HEK293 (cell line): ENCODE results near the gene DEFB132.
A peak's percentile ranks its signal among the peaks of the same experiment; 100 is the strongest.

Experiments
- EGR2 ChIP-seq: fragments of 450-650 bp; formaldehyde crosslinking; IDR thresholded peaks from 2 replicates; pipeline ENCODE4 v1.5.1; 2016; ENCODE audit warnings: low read depth, missing biosample characterization, missing genetic modification characterization
- KLF10 ChIP-seq: fragments of 450-650 bp; IDR thresholded peaks from 2 replicates; pipeline ENCODE4 v1.5.1; 2018; ENCODE audit warnings: missing biosample characterization, mild to moderate bottlenecking, missing genetic modification characterization
- KLF16 ChIP-seq: fragments of 450-650 bp; formaldehyde crosslinking; IDR thresholded peaks from 2 replicates; pipeline ENCODE4 v1.5.1; 2017; ENCODE audit warnings: missing biosample characterization, missing genetic modification characterization
- MEIS1 ChIP-seq: sonication (generic); formaldehyde crosslinking; IDR thresholded peaks from 2 replicates; pipeline ENCODE4 v1.8.1; 2022; ENCODE audit warnings: missing genetic modification reagents, mild to moderate bottlenecking, borderline replicate concordance
- MZF1 ChIP-seq: fragments of 450-650 bp; formaldehyde crosslinking; IDR thresholded peaks from 2 replicates; pipeline ENCODE4 v1.5.1; 2017; ENCODE audit warnings: missing biosample characterization, missing genetic modification characterization, borderline replicate concordance
- REPIN1 ChIP-seq: fragments of 450-650 bp; formaldehyde crosslinking; IDR thresholded peaks from 2 replicates; pipeline ENCODE4 v1.5.1; 2017; ENCODE audit warnings: missing biosample characterization, missing genetic modification characterization, low read depth
- SCRT2 ChIP-seq: fragments of 450-650 bp; formaldehyde crosslinking; IDR thresholded peaks from 2 replicates; pipeline ENCODE4 v1.5.1; 2016; ENCODE audit warnings: missing biosample characterization, missing genetic modification characterization
- YY2 ChIP-seq: fragments of 450-650 bp; formaldehyde crosslinking; IDR thresholded peaks from 2 replicates; pipeline ENCODE4 v1.5.1; 2016; ENCODE audit warnings: missing biosample characterization, missing genetic modification characterization
- ZBTB21 ChIP-seq: fragments of 450-650 bp; formaldehyde crosslinking; IDR thresholded peaks from 2 replicates; pipeline ENCODE4 v1.5.1; 2017; ENCODE audit warnings: missing biosample characterization, missing genetic modification characterization
- ZBTB8A ChIP-seq: fragments of 450-650 bp; formaldehyde crosslinking; IDR thresholded peaks from 2 replicates; pipeline ENCODE4 v1.5.1; 2016; ENCODE audit warnings: missing biosample characterization, missing genetic modification characterization
- ZFP3 ChIP-seq: fragments of 450-650 bp; formaldehyde crosslinking; IDR thresholded peaks from 2 replicates; pipeline ENCODE4 v1.5.1; 2016; ENCODE audit warnings: low read depth, missing biosample characterization, missing genetic modification characterization
- ZFP69B ChIP-seq: fragments of 450-650 bp; formaldehyde crosslinking; IDR thresholded peaks from 2 replicates; pipeline ENCODE4 v1.5.1; 2016; ENCODE audit warnings: missing biosample characterization, missing genetic modification characterization
- ZNF121 ChIP-seq: fragments of 450-650 bp; formaldehyde crosslinking; IDR thresholded peaks from 2 replicates; pipeline ENCODE4 v1.5.1; 2016; ENCODE audit warnings: missing biosample characterization, missing genetic modification characterization
- ZNF140 ChIP-seq: fragments of 450-650 bp; formaldehyde crosslinking; IDR thresholded peaks from 2 replicates; pipeline ENCODE4 v1.5.1; 2016; ENCODE audit warnings: missing biosample characterization, missing genetic modification characterization
- ZNF174 ChIP-seq: fragments of 450-650 bp; formaldehyde crosslinking; IDR thresholded peaks from 2 replicates; pipeline ENCODE4 v1.5.0; 2017; ENCODE audit warnings: missing biosample characterization, mild to moderate bottlenecking, missing genetic modification characterization
- ZNF221 ChIP-seq: fragments of 450-650 bp; formaldehyde crosslinking; IDR thresholded peaks from 2 replicates; pipeline ENCODE4 v1.5.1; 2017; ENCODE audit warnings: missing biosample characterization, missing genetic modification characterization, borderline replicate concordance
- ZNF248 ChIP-seq: fragments of 450-650 bp; formaldehyde crosslinking; IDR thresholded peaks from 2 replicates; pipeline ENCODE4 v1.5.1; 2017; ENCODE audit warnings: missing biosample characterization, missing genetic modification characterization
- ZNF350 ChIP-seq: fragments of 450-650 bp; formaldehyde crosslinking; IDR thresholded peaks from 2 replicates; pipeline ENCODE4 v1.5.0; 2017; ENCODE audit warnings: missing biosample characterization, mild to moderate bottlenecking, missing genetic modification characterization
- ZNF354C ChIP-seq: fragments of 450-650 bp; formaldehyde crosslinking; IDR thresholded peaks from 2 replicates; pipeline ENCODE4 v1.5.1; 2016; ENCODE audit warnings: missing biosample characterization, missing genetic modification characterization, low read depth, borderline replicate concordance
- ZNF394 ChIP-seq: fragments of 450-650 bp; formaldehyde crosslinking; IDR thresholded peaks from 2 replicates; pipeline ENCODE4 v1.5.1; 2016; ENCODE audit warnings: missing biosample characterization, missing genetic modification characterization, mild to moderate bottlenecking, moderate library complexity, borderline replicate concordance
- ZNF423 ChIP-seq: fragments of 450-650 bp; formaldehyde crosslinking; IDR thresholded peaks from 2 replicates; pipeline ENCODE4 v1.5.1; 2016; ENCODE audit warnings: missing biosample characterization, missing genetic modification characterization
- ZNF433 ChIP-seq: fragments of 450-650 bp; formaldehyde crosslinking; IDR thresholded peaks from 2 replicates; pipeline ENCODE4 v1.5.1; 2016; ENCODE audit warnings: missing biosample characterization, missing genetic modification characterization, low read depth
- ZNF501 ChIP-seq: fragments of 450-650 bp; formaldehyde crosslinking; IDR thresholded peaks from 2 replicates; pipeline ENCODE4 v1.5.1; 2016; ENCODE audit warnings: missing biosample characterization, missing genetic modification characterization
- ZNF555 ChIP-seq: fragments of 450-650 bp; formaldehyde crosslinking; conservative IDR thresholded peaks from 2 replicates; pipeline ENCODE4 v1.5.1; 2017; ENCODE audit warnings: missing biosample characterization, mild to moderate bottlenecking, missing genetic modification characterization, inconsistent platforms
- ZNF558 ChIP-seq: fragments of 450-650 bp; formaldehyde crosslinking; IDR thresholded peaks from 2 replicates; pipeline ENCODE4 v1.5.1; 2016; ENCODE audit warnings: missing biosample characterization, missing genetic modification characterization
- ZNF610 ChIP-seq: fragments of 450-650 bp; formaldehyde crosslinking; IDR thresholded peaks from 2 replicates; pipeline ENCODE4 v1.5.1; 2016; ENCODE audit warnings: missing biosample characterization, missing genetic modification characterization, borderline replicate concordance
- ZNF677 ChIP-seq: fragments of 450-650 bp; IDR thresholded peaks from 2 replicates; pipeline ENCODE4 v1.5.0; 2018; ENCODE audit warnings: missing biosample characterization, mild to moderate bottlenecking, missing genetic modification characterization, moderate library complexity
- ZNF768 ChIP-seq: fragments of 450-650 bp; formaldehyde crosslinking; IDR thresholded peaks from 2 replicates; pipeline ENCODE4 v1.5.1; 2018; ENCODE audit warnings: missing biosample characterization, mild to moderate bottlenecking, missing genetic modification characterization
- ZNF791 ChIP-seq: fragments of 450-650 bp; formaldehyde crosslinking; IDR thresholded peaks from 2 replicates; pipeline ENCODE4 v1.5.1; 2016; ENCODE audit warnings: missing biosample characterization, missing genetic modification characterization
- ZNF837 ChIP-seq: fragments of 450-650 bp; formaldehyde crosslinking; IDR thresholded peaks from 2 replicates; pipeline ENCODE4 v1.5.1; 2016; ENCODE audit warnings: missing biosample characterization, missing genetic modification characterization
- ZSCAN16 ChIP-seq: fragments of 450-650 bp; formaldehyde crosslinking; IDR thresholded peaks from 2 replicates; pipeline ENCODE4 v1.5.1; 2016; ENCODE audit warnings: missing biosample characterization, missing genetic modification characterization
- TF ChIP-seq, protein P1 (sequence below): fragments of 450-650 bp; formaldehyde crosslinking; IDR thresholded peaks from 2 replicates; pipeline ENCODE4 v1.5.1; 2016; ENCODE audit warnings: missing biosample characterization, missing genetic modification characterization
- TF ChIP-seq, protein P2 (sequence below): fragments of 450-650 bp; formaldehyde crosslinking; IDR thresholded peaks from 2 replicates; pipeline ENCODE4 v1.5.1; 2017; ENCODE audit warnings: missing biosample characterization, missing genetic modification characterization
- TF ChIP-seq, protein P3 (sequence below): fragments of 450-650 bp; formaldehyde crosslinking; IDR thresholded peaks from 2 replicates; pipeline ENCODE4 v1.5.1; 2016; ENCODE audit warnings: missing biosample characterization, missing genetic modification characterization
- TF ChIP-seq, protein P4 (sequence below): fragments of 450-650 bp; formaldehyde crosslinking; IDR thresholded peaks from 2 replicates; pipeline ENCODE4 v1.5.0; 2017; ENCODE audit warnings: missing biosample characterization, missing genetic modification characterization, borderline replicate concordance

The DEFB132 gene

DNA sequence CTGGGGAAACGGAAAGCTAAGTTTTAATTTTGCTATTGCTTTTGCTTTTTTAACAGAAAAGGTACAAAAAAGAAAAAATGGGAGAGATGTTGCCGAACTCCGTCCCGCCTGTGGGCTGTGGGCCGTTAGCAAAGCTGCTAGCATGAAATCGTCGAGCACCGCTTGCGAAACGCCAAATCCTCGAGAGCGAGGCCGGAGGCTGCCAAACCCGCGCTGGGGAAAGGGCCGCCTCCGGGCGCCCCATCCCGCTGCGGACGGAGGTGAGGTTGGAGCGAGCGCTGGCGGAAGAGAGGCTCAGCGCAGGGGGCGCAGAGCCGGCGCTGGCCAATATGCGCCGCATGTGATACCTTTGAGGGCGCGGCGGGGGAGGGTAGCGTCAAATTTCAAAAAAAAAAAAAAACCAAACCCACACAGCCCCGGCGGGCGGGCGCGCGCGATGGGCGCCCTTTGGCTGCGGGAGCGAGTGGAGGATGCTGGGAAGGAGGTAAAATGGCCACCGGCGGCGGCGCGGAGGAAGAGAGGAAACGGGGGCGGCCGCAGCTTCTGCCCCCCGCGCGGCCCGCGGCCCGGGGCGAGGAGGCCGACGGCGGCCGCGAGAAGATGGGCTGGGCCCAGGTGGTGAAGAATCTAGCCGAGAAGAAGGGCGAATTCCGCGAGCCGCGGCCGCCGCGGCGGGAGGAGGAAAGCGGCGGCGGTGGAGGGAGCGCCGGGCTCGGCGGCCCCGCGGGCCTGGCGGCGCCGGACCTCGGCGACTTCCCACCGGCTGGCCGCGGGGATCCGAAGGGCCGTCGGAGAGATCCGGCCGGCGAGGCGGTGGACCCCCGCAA lies 39.8 kb downstream of the DEFB132 start, which contains the start of gene ZCCHC3 (continued):
- TF ChIP-seq, protein P1, sequence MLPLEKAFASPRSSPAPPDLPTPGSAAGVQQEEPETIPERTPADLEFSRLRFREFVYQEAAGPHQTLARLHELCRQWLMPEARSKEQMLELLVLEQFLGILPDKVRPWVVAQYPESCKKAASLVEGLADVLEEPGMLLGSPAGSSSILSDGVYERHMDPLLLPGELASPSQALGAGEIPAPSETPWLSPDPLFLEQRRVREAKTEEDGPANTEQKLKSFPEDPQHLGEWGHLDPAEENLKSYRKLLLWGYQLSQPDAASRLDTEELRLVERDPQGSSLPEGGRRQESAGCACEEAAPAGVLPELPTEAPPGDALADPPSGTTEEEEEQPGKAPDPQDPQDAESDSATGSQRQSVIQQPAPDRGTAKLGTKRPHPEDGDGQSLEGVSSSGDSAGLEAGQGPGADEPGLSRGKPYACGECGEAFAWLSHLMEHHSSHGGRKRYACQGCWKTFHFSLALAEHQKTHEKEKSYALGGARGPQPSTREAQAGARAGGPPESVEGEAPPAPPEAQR (tag by site-specific recombination), result no peak
- TF ChIP-seq ZNF433 (tag by site-specific recombination) (no peak), ZNF558 (tag by site-specific recombination) (peak; percentile 19; the same call in 1 of the 2 replicates), ZNF791 (tag by site-specific recombination) (no peak), ZNF221 (no peak), ZNF140 (tag by site-specific recombination) (no peak), EGR2 (peak; percentile 97), ZNF121 (tag by site-specific recombination) (no peak), ZNF768 (tag by site-specific recombination) (no peak), REPIN1 (tag by site-specific recombination) (no peak), ZNF350 (tag by site-specific recombination) (no peak), ZNF174 (tag by site-specific recombination) (no peak), ZFP3 (tag by site-specific recombination) (no peak), ZNF610 (peak; percentile 86; the same call in 1 of the 2 replicates), ZNF677 (tag by site-specific recombination) (no peak), ZFP69B (peak; percentile 60; the same call in 1 of the 2 replicates), ZSCAN16 (no peak), ZNF837 (tag by site-specific recombination) (no peak), MZF1 (tag by site-specific recombination) (peak; percentile 44; the same call in 1 of the 2 replicates), ZNF248 (tag by site-specific recombination) (no peak), ZNF394 (tag by site-specific recombination) (no peak; the same call in 1 of the 2 replicates), MEIS1 (CRISPR knock-in tag) (no peak), SCRT2 (tag by site-specific recombination) (no peak), ZNF423 (tag by site-specific recombination) (peak; percentile 91), ZBTB8A (tag by site-specific recombination) (peak; percentile 100), ZNF501 (tag by site-specific recombination) (no peak), KLF10 (tag by site-specific recombination) (peak; percentile 99), ZNF555 (tag by site-specific recombination) (no peak), YY2 (tag by site-specific recombination) (peak; percentile 83), ZNF354C (tag by site-specific recombination) (no peak), ZBTB21 (0 out of 2 replicates have a peak, but pooled peaks have one; percentile 28), KLF16 (tag by site-specific recombination) (peak; percentile 45; the same call in 1 of the 2 replicates)
- TF ChIP-seq, protein P2, sequence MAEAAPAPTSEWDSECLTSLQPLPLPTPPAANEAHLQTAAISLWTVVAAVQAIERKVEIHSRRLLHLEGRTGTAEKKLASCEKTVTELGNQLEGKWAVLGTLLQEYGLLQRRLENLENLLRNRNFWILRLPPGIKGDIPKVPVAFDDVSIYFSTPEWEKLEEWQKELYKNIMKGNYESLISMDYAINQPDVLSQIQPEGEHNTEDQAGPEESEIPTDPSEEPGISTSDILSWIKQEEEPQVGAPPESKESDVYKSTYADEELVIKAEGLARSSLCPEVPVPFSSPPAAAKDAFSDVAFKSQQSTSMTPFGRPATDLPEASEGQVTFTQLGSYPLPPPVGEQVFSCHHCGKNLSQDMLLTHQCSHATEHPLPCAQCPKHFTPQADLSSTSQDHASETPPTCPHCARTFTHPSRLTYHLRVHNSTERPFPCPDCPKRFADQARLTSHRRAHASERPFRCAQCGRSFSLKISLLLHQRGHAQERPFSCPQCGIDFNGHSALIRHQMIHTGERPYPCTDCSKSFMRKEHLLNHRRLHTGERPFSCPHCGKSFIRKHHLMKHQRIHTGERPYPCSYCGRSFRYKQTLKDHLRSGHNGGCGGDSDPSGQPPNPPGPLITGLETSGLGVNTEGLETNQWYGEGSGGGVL, result peak; percentile 70
- TF ChIP-seq, protein P3, sequence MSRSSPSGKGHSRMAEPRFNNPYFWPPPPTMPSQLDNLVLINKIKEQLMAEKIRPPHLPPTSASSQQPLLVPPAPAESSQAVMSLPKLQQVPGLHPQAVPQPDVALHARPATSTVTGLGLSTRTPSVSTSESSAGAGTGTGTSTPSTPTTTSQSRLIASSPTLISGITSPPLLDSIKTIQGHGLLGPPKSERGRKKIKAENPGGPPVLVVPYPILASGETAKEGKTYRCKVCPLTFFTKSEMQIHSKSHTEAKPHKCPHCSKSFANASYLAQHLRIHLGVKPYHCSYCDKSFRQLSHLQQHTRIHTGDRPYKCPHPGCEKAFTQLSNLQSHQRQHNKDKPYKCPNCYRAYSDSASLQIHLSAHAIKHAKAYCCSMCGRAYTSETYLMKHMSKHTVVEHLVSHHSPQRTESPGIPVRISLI (tag by site-specific recombination), result peak; percentile 94
- TF ChIP-seq, protein P4, sequence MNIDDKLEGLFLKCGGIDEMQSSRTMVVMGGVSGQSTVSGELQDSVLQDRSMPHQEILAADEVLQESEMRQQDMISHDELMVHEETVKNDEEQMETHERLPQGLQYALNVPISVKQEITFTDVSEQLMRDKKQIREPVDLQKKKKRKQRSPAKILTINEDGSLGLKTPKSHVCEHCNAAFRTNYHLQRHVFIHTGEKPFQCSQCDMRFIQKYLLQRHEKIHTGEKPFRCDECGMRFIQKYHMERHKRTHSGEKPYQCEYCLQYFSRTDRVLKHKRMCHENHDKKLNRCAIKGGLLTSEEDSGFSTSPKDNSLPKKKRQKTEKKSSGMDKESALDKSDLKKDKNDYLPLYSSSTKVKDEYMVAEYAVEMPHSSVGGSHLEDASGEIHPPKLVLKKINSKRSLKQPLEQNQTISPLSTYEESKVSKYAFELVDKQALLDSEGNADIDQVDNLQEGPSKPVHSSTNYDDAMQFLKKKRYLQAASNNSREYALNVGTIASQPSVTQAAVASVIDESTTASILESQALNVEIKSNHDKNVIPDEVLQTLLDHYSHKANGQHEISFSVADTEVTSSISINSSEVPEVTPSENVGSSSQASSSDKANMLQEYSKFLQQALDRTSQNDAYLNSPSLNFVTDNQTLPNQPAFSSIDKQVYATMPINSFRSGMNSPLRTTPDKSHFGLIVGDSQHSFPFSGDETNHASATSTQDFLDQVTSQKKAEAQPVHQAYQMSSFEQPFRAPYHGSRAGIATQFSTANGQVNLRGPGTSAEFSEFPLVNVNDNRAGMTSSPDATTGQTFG (tag by site-specific recombination), result no peak
